ENCODE results near the gene GRB10. TPM values are rescaled to one million over a fixed set of nuclear protein-coding genes. Genes with fewer than 3 reads are reported as not detected.

Gene GRB10
- total RNA-seq, 1 experiment from 2014 or later: 38.3 TPM

DNA sequence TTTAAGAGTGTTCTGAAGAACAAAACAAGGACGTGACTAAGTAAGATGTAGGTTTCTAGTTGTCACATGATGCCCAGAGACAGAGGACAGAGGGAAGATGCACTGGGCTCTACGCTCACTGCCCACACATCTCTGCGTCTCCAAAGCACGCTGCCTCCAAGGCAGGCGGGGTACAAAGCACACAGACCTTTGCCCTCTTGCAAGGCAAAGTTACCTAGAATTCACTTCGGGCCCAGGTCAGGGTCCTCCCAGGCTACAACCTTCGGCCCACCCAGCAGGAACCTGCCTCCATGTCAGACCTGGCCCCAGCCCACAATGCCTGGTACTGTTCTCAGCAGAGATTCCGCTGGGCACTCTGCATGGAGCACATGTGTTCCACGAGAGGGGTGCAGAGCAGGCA lies 26.5 kb downstream of the GRB10 start:
- Histone ChIP-seq H3K27ac (ENCODE audit: low read length) (no peak overlapping the region), H3K4me3 (ENCODE audit: low read depth in 2 of 2, low read length in 2 of 2) (no peak overlapping the region), H3K27me3 (ENCODE audit: control insufficient read depth, insufficient read depth, low read length) (no peaks in the 10 kb centered on the region), H3K9me3 (ENCODE audit: control insufficient read depth, insufficient read depth, low read depth, low read length) (no peaks in the 10 kb centered on the region), H3K36me3 (ENCODE audit: control insufficient read depth, insufficient read depth, low read length) (no peaks in the 10 kb centered on the region), H3K4me1 (ENCODE audit: control insufficient read depth, insufficient read depth, low read length) (no peaks in the 10 kb centered on the region)
- DNase-seq (ENCODE audit: low read depth, low spot score) (no peak), ATAC-seq (no peak)
- in situ Hi-C loops (cut with HindIII; ENCODE audit: low pct_unique_long_range_greater_than_20kb, low sequenced_read_pairs) (no loop called here), intact Hi-C loops (cut with micrococcal nuclease; ENCODE audit: unreplicated experiment) (no loop called here)
- BruUV-seq (replicated peaks): no TSS peak
- ChIA-PET CTCF (no interaction called here), POLR2A (no interaction called here)
- TF ChIP-seq TCF7L2 (IDR thresholded peaks at IDR 0.05; ENCODE audit: low read depth, low read length) (no peak), REST (IDR thresholded peaks at IDR 0.05; ENCODE audit: insufficient read depth in 1 of 2, low read depth in 2 of 2, low read length in 1 of 2) (no peak), SIN3A (IDR thresholded peaks at IDR 0.05; ENCODE audit: borderline replicate concordance, insufficient read depth, low read depth, low read length) (no peak), POLR2AphosphoS5 (IDR thresholded peaks at IDR 0.05; ENCODE audit: low read depth, low read length) (no peak)
- TF ChIP-seq, protein P1, sequence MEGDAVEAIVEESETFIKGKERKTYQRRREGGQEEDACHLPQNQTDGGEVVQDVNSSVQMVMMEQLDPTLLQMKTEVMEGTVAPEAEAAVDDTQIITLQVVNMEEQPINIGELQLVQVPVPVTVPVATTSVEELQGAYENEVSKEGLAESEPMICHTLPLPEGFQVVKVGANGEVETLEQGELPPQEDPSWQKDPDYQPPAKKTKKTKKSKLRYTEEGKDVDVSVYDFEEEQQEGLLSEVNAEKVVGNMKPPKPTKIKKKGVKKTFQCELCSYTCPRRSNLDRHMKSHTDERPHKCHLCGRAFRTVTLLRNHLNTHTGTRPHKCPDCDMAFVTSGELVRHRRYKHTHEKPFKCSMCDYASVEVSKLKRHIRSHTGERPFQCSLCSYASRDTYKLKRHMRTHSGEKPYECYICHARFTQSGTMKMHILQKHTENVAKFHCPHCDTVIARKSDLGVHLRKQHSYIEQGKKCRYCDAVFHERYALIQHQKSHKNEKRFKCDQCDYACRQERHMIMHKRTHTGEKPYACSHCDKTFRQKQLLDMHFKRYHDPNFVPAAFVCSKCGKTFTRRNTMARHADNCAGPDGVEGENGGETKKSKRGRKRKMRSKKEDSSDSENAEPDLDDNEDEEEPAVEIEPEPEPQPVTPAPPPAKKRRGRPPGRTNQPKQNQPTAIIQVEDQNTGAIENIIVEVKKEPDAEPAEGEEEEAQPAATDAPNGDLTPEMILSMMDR (IDR thresholded peaks at IDR 0.05): no peak

DNA sequence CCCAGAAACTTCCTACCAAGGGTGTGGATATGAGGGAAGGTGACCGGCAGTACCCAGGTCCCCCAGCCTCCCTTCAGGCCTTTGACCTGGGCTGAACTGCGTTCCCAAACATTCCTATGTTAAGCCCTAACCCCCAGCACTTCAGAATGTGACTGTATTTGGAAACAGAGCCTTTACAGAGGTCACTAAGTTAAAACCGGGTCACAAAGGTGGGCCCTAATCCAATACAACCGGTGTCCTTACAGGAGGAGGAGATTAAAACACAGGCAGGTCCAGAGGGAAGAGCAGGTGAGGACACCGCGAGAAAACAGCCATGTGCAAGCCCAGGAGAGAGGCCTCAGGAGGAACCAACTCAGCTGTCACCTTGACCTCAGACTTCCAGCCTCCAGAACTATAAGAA lies 28.0 kb downstream of the GRB10 start:
- TF ChIP-seq TCF7L2 (IDR thresholded peaks at IDR 0.05; ENCODE audit: low read depth, low read length) (no peak), SIN3A (IDR thresholded peaks at IDR 0.05; ENCODE audit: borderline replicate concordance, insufficient read depth, low read depth, low read length) (no peak), REST (IDR thresholded peaks at IDR 0.05; ENCODE audit: insufficient read depth in 1 of 2, low read depth in 2 of 2, low read length in 1 of 2) (no peak), POLR2AphosphoS5 (IDR thresholded peaks at IDR 0.05; ENCODE audit: low read depth, low read length) (no peak)
- TF ChIP-seq, protein P1 (IDR thresholded peaks at IDR 0.05): no peak
- Histone ChIP-seq H3K4me3 (ENCODE audit: low read depth in 2 of 2, low read length in 2 of 2) (no peak overlapping the region), H3K36me3 (ENCODE audit: control insufficient read depth, insufficient read depth, low read length) (no peaks in the 10 kb centered on the region), H3K9me3 (ENCODE audit: control insufficient read depth, insufficient read depth, low read depth, low read length) (no peaks in the 10 kb centered on the region), H3K27me3 (ENCODE audit: control insufficient read depth, insufficient read depth, low read length) (no peaks in the 10 kb centered on the region), H3K27ac (ENCODE audit: low read length) (no peak overlapping the region), H3K4me1 (ENCODE audit: control insufficient read depth, insufficient read depth, low read length) (no peaks in the 10 kb centered on the region)
- intact Hi-C loops (cut with micrococcal nuclease; ENCODE audit: unreplicated experiment) (no loop called here), in situ Hi-C loops (cut with HindIII; ENCODE audit: low pct_unique_long_range_greater_than_20kb, low sequenced_read_pairs) (no loop called here)
- ChIA-PET CTCF (no interaction called here), POLR2A (no interaction called here)
- DNase-seq (ENCODE audit: low read depth, low spot score): no peak
- ATAC-seq: no peak
- no TSS peak for BruUV-seq (replicated peaks)
